ENCODE results near the gene KRR1. TPM values are rescaled to one million over a fixed set of nuclear protein-coding genes. Genes with fewer than 3 reads are reported as not detected.

The KRR1 gene
- total RNA-seq, 1 experiment from 2014 or later: 41.6 TPM

DNA sequence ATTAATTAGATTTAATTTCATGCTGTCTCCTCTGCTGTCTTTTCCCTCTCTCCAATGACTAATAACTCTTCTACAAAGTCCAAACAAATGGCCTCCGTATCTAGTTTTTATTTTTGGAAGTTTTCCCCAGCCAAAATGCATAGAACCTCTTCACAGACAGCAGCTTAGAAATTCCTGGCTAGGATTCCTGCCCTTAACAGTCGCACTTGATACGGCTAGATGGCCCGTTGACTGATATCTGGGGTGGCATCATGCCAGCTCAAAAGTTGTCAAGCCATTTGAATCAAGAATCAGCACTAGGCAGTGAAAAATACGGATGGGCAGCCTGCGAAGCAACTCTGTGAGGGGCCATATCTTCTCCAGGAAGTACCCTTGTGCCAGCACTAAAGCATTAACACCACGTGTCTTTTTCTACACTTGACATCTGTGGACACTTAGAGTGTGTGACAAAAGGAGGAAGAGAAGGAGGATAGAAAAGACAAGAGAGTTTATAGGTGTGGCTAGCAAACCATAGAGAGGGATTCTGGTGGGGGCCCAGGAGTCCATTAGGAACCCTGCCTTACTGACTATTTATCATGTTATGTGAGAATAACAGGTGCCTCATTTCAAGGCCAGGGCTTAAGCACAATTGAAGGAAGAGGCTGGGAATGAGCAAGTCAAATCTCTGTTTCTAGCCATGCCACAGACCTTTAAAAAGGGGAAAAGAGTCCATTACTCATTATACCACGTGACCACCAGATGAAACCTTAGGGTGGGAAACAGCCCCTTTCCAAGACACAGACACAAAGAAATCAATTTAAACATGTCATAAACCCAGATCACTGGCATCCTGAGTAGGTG lies 39.2 kb upstream of the KRR1 start:
- Histone ChIP-seq H3K36me3 (ENCODE audit: low read depth) (no peaks in the 10 kb centered on the region), H3K4me2 (no peak overlapping the region), H4K20me1 (ENCODE audit: insufficient read depth) (no peaks in the 10 kb centered on the region), H3K27ac (no peak overlapping the region), H3K9me2 (ENCODE audit: insufficient read depth) (no peaks in the 10 kb centered on the region), H3K27me3 (ENCODE audit: insufficient read depth, low read depth) (no peaks in the 10 kb centered on the region), H3K9me3 (ENCODE audit: insufficient read depth, low read depth) (no peaks in the 10 kb centered on the region), H3K4me3 (no peak overlapping the region), H2AFZ (no peak overlapping the region), H3K4me1 (replicated peaks; ENCODE audit: insufficient read depth) (peaks cover 35% of the 10 kb centered on the region), H3K79me2 (ENCODE audit: low read depth) (no peaks in the 10 kb centered on the region), H3F3A (ENCODE audit: insufficient read depth, low read depth) (peaks cover 8% of the 10 kb centered on the region; the same call in 1 of the 2 replicates)
- intact Hi-C loops (cut with micrococcal nuclease; ENCODE audit: unreplicated experiment): no loop called here
- TF ChIP-seq EZH2 (IDR thresholded peaks at IDR 0.05; ENCODE audit: low read depth): no peak
- no peak for TF ChIP-seq CTCF (conservative IDR thresholded peaks at IDR 0.05)
- ChIA-PET CTCF (no interaction called here), POLR2A (ENCODE audit: unreplicated experiment) (no interaction called here)
- no peak for DNase-seq
- BruUV-seq (replicated peaks): no TSS peak

GRCh38 chr12:75549989-75550388 lies 38.6 kb upstream of the KRR1 start:
- peaks cover 8% of the 10 kb centered on the region; the same call in 1 of the 2 replicates for H3F3A ChIP-seq (ENCODE audit: insufficient read depth, low read depth)
- H3K4me2 ChIP-seq: no peak overlapping the region
- no peaks in the 10 kb centered on the region for H3K9me2 ChIP-seq (ENCODE audit: insufficient read depth)
- H3K4me1 ChIP-seq (replicated peaks; ENCODE audit: insufficient read depth): peaks cover 33% of the 10 kb centered on the region
- no peak overlapping the region for H3K27ac ChIP-seq
- no peaks in the 10 kb centered on the region for H3K9me3 ChIP-seq (ENCODE audit: insufficient read depth, low read depth)
- H3K36me3 ChIP-seq (ENCODE audit: low read depth): no peaks in the 10 kb centered on the region
- H3K4me3 ChIP-seq: no peak overlapping the region
- CTCF ChIA-PET: no interaction called here
- BruUV-seq (replicated peaks): no TSS peak
- TF ChIP-seq EZH2 (IDR thresholded peaks at IDR 0.05; ENCODE audit: low read depth) (no peak), CTCF (conservative IDR thresholded peaks at IDR 0.05) (no peak)
- DNase-seq: no peak
- no peaks in the 10 kb centered on the region for H3K27me3 ChIP-seq (ENCODE audit: insufficient read depth, low read depth)
- no peaks in the 10 kb centered on the region for H3K79me2 ChIP-seq (ENCODE audit: low read depth)
- intact Hi-C loops (cut with micrococcal nuclease; ENCODE audit: unreplicated experiment): no loop called here
- H4K20me1 ChIP-seq (ENCODE audit: insufficient read depth): no peaks in the 10 kb centered on the region
- H2AFZ ChIP-seq: no peak overlapping the region
- POLR2A ChIA-PET (ENCODE audit: unreplicated experiment): no interaction called here

DNA sequence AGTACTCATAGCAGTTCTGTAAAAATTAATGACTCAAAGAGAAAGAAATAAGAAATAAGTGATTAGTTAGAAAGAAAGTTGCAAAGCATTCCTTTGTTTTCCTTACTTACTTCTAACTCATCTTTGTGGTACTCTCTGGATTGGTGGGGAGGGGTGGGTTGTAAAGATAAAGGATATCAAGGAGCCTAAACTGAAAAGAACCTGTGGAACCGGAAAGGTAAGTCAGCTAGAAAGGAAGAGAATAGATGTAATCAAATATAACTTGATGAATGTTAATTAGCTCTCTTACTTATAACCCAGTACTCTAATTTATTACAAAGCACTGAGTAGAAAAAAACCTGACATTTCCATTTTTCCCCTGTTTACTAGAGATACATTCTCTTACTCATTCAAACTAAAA lies 37.5 kb upstream of the KRR1 start:
- Histone ChIP-seq H2AFZ (peak overlapping the region; percentile 29; the same call in 1 of the 2 replicates), H3K4me1 (replicated peaks; ENCODE audit: insufficient read depth) (peaks cover 22% of the 10 kb centered on the region), H3K4me2 (peak overlapping the region; percentile 12; the same call in 1 of the 2 replicates), H3K36me3 (ENCODE audit: low read depth) (no peaks in the 10 kb centered on the region), H3F3A (ENCODE audit: insufficient read depth, low read depth) (peaks cover 8% of the 10 kb centered on the region; the same call in 1 of the 2 replicates), H3K79me2 (ENCODE audit: low read depth) (no peaks in the 10 kb centered on the region), H3K4me3 (no peak overlapping the region), H3K27ac (no peak overlapping the region), H3K9me2 (ENCODE audit: insufficient read depth) (no peaks in the 10 kb centered on the region), H3K9me3 (ENCODE audit: insufficient read depth, low read depth) (no peaks in the 10 kb centered on the region), H3K27me3 (ENCODE audit: insufficient read depth, low read depth) (no peaks in the 10 kb centered on the region), H4K20me1 (ENCODE audit: insufficient read depth) (no peaks in the 10 kb centered on the region)
- ChIA-PET POLR2A (ENCODE audit: unreplicated experiment) (no interaction called here), CTCF (no interaction called here)
- BruUV-seq (replicated peaks): no TSS peak
- TF ChIP-seq EZH2 (IDR thresholded peaks at IDR 0.05; ENCODE audit: low read depth): no peak
- no peak for TF ChIP-seq CTCF (conservative IDR thresholded peaks at IDR 0.05)
- no peak for DNase-seq
- intact Hi-C loops (cut with micrococcal nuclease; ENCODE audit: unreplicated experiment): no loop called here

All from PC-9 (cell line).